ENCODE data around the gene RGMA.
"Not testable (repeated sequence)": the region's sequence is repeated elsewhere in the genome, so short reads cannot be mapped to it uniquely, and the experiment has no call there.

RGMA gene

GRCh38 chr15:93067649-93068085 is 21.3 kb downstream of the RGMA start:
- no peak overlapping the region for H3K4me3 ChIP-seq (ENCODE audit: low read length)
- no peak for TF ChIP-seq CTCF (conservative IDR thresholded peaks at IDR 0.05; ENCODE audit: low read depth, low read length)
- no peak for DNase-seq (ENCODE audit: low read depth)

- H3K4me3 ChIP-seq (ENCODE audit: low read length) = no peak overlapping the region
- TF ChIP-seq CTCF (conservative IDR thresholded peaks at IDR 0.05; ENCODE audit: low read depth, low read length) = no peak
- no peak for DNase-seq (ENCODE audit: low read depth)
Measured at GRCh38 chr15:93066834-93067648, 22.0 kb downstream of the RGMA start.

- TF ChIP-seq CTCF (conservative IDR thresholded peaks at IDR 0.05; ENCODE audit: low read depth, low read length) = no peak
- DNase-seq (ENCODE audit: low read depth) = no peak
Measured at GRCh38 chr15:93066224-93066681, 22.8 kb downstream of the RGMA start.

GRCh38 chr15:93065641-93066045 is 23.4 kb downstream of the RGMA start:
- no peak overlapping the region for H3K4me3 ChIP-seq (ENCODE audit: low read length)
- TF ChIP-seq CTCF (conservative IDR thresholded peaks at IDR 0.05; ENCODE audit: low read depth, low read length) = no peak
- no peak for DNase-seq (ENCODE audit: low read depth)

More at GRCh38 chr15:93066224-93066681, 22.8 kb downstream of the RGMA start:
- H3K4me3 ChIP-seq (ENCODE audit: low read length) = no peak overlapping the region

- no peak for DNase-seq (ENCODE audit: low read depth)
- TF ChIP-seq CTCF (conservative IDR thresholded peaks at IDR 0.05; ENCODE audit: low read depth, low read length) = no peak
- H3K4me3 ChIP-seq (ENCODE audit: low read length) = no peak overlapping the region
Measured at GRCh38 chr15:93063796-93064690, 25.0 kb downstream of the RGMA start.

- no peak overlapping the region for H3K4me3 ChIP-seq (ENCODE audit: low read length)
- no peak for DNase-seq (ENCODE audit: low read depth)
- TF ChIP-seq CTCF (conservative IDR thresholded peaks at IDR 0.05; ENCODE audit: low read depth, low read length) = no peak
Measured at GRCh38 chr15:93063262-93063671, 25.7 kb downstream of the RGMA start.

GRCh38 chr15:93062628-93063261 is 26.3 kb downstream of the RGMA start:
- H3K4me3 ChIP-seq (ENCODE audit: low read length); DNase-seq (ENCODE audit: low read depth): not testable (repeated sequence)
